ENCODE data around the gene NUBP2.

The NUBP2 gene

DNA sequence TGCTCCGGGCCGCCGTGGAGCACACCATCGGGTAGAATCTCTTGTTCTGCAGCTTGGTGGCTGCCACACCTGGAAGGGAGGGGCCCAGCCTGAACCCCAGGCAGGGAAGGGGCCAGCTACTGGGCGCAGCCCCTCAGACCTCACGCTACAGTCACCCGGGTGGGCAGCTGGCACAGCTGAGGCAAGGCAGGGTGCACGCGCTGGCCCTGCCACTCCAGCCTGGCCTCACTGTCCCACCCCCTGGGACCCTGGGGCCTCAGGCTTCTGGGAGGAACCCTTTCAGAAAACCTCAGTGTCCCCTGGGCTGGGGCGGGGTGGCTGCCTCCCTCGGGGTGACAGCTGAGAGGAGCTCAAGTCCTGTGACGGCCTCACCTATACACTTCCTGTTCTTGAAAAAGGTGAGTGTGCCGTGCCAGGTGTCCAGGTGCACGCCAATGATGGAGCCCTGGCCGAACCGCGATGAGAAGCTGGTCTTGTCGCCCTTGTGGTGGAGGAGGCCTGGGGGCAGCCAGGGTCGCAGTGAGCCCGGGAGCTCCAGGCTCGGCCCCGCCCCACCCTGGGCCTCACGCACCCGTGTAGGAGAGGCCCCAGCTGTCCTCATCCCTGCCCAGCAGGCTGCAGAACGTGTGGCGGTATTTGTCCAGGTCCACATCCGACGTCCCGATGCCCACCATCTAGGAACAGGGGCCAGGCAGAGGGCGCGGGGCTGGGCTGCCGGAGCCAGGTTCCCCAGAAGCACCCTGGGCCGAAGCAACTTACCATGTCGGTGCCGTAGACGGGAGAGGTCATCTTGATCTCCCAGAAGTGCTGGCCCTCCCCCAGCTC, 5.2 kb upstream of the NUBP2 start:
- no peak for ATAC-seq
- TF ChIP-seq, protein P1, sequence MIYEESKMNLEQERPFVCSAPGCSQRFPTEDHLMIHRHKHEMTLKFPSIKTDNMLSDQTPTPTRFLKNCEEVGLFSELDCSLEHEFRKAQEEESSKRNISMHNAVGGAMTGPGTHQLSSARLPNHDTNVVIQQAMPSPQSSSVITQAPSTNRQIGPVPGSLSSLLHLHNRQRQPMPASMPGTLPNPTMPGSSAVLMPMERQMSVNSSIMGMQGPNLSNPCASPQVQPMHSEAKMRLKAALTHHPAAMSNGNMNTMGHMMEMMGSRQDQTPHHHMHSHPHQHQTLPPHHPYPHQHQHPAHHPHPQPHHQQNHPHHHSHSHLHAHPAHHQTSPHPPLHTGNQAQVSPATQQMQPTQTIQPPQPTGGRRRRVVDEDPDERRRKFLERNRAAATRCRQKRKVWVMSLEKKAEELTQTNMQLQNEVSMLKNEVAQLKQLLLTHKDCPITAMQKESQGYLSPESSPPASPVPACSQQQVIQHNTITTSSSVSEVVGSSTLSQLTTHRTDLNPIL (CRISPR knock-in tag; IDR thresholded peaks at IDR 0.05; ENCODE audit: low read depth), result no peak
- no peak for TF ChIP-seq ZNF70 (CRISPR knock-in tag; IDR thresholded peaks at IDR 0.05)
- TF ChIP-seq ARNTL (CRISPR knock-in tag; IDR thresholded peaks at IDR 0.05; ENCODE audit: borderline replicate concordance, low read depth), result no peak
- TF ChIP-seq ZFP3 (CRISPR knock-in tag; IDR thresholded peaks at IDR 0.05), result no peak

DNA sequence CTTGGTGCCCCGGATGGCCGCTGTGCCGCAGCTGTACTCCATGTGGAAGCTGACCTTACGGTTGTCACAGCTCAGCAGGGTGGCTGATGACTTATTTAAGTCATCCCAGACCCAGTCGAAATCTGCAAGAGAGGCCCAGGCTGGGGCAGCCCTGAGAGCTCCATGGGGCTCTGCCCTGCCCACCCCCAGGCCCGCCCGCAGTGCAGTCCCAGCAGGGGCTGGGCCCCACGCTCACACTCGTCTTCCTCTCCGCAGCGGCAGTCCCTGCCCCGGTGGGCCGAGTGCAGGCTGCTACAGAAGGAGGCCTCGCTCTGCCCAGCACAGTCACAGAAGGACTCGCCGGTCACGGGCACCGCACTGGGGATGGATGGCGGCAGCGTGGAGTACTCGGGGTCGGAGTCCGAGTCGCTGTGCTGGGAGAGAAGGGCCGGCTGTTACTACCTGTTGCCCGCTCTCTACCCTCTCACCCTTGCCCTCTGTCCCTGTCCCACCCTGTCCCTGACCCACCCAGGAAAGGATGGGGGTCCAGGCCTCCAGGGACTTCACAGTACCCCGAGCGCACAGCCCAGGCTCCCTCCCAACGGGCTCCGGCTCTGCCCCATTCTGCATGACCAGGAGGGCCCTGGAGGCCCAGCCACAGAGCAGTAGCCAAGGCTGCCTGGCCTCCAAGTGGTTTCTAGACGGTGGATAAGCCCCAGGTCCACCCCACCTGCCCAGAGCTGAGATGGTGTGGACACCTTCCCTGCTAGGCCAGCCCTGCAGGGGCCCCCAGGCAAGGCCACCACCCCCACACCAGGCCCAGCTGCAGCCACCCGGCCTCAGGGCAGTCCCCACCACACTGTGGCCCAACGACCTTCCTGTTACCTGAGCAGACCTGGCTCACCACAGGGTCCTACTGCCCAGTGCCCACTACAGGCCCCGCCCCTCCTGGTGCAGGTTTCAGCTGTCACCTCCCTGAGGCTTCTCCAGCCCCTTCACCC, 4.3 kb upstream of the NUBP2 start:
- no peak for ATAC-seq
- no peak for TF ChIP-seq ZC3H10 (CRISPR knock-in tag; IDR thresholded peaks at IDR 0.05)
- TF ChIP-seq ZNF70 (CRISPR knock-in tag; IDR thresholded peaks at IDR 0.05), result no peak
- TF ChIP-seq CSDC2 (CRISPR knock-in tag; IDR thresholded peaks at IDR 0.05), result no peak
- TF ChIP-seq, protein P2, sequence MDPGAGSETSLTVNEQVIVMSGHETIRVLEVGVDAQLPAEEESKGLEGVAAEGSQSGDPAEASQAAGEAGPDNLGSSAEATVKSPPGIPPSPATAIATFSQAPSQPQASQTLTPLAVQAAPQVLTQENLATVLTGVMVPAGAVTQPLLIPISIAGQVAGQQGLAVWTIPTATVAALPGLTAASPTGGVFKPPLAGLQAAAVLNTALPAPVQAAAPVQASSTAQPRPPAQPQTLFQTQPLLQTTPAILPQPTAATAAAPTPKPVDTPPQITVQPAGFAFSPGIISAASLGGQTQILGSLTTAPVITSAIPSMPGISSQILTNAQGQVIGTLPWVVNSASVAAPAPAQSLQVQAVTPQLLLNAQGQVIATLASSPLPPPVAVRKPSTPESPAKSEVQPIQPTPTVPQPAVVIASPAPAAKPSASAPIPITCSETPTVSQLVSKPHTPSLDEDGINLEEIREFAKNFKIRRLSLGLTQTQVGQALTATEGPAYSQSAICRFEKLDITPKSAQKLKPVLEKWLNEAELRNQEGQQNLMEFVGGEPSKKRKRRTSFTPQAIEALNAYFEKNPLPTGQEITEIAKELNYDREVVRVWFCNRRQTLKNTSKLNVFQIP (CRISPR knock-in tag; IDR thresholded peaks at IDR 0.05; ENCODE audit: borderline replicate concordance, low read depth), result no peak
- TF ChIP-seq, protein P3, sequence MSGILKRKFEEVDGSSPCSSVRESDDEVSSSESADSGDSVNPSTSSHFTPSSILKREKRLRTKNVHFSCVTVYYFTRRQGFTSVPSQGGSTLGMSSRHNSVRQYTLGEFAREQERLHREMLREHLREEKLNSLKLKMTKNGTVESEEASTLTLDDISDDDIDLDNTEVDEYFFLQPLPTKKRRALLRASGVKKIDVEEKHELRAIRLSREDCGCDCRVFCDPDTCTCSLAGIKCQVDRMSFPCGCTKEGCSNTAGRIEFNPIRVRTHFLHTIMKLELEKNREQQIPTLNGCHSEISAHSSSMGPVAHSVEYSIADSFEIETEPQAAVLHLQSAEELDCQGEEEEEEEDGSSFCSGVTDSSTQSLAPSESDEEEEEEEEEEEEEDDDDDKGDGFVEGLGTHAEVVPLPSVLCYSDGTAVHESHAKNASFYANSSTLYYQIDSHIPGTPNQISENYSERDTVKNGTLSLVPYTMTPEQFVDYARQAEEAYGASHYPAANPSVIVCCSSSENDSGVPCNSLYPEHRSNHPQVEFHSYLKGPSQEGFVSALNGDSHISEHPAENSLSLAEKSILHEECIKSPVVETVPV (CRISPR knock-in tag; IDR thresholded peaks at IDR 0.05), result no peak
- TF ChIP-seq ZNF565 (CRISPR knock-in tag; conservative IDR thresholded peaks at IDR 0.05; ENCODE audit: low read depth), result no peak
- TF ChIP-seq RARB (CRISPR knock-in tag; IDR thresholded peaks at IDR 0.05), result no peak
- TF ChIP-seq PPARA (CRISPR knock-in tag; IDR thresholded peaks at IDR 0.05; ENCODE audit: borderline replicate concordance), result no peak
- TF ChIP-seq ZFP30 (CRISPR knock-in tag; IDR thresholded peaks at IDR 0.05), result no peak
- no peak for TF ChIP-seq ESRRG (CRISPR knock-in tag; IDR thresholded peaks at IDR 0.05)
- TF ChIP-seq, protein P4, sequence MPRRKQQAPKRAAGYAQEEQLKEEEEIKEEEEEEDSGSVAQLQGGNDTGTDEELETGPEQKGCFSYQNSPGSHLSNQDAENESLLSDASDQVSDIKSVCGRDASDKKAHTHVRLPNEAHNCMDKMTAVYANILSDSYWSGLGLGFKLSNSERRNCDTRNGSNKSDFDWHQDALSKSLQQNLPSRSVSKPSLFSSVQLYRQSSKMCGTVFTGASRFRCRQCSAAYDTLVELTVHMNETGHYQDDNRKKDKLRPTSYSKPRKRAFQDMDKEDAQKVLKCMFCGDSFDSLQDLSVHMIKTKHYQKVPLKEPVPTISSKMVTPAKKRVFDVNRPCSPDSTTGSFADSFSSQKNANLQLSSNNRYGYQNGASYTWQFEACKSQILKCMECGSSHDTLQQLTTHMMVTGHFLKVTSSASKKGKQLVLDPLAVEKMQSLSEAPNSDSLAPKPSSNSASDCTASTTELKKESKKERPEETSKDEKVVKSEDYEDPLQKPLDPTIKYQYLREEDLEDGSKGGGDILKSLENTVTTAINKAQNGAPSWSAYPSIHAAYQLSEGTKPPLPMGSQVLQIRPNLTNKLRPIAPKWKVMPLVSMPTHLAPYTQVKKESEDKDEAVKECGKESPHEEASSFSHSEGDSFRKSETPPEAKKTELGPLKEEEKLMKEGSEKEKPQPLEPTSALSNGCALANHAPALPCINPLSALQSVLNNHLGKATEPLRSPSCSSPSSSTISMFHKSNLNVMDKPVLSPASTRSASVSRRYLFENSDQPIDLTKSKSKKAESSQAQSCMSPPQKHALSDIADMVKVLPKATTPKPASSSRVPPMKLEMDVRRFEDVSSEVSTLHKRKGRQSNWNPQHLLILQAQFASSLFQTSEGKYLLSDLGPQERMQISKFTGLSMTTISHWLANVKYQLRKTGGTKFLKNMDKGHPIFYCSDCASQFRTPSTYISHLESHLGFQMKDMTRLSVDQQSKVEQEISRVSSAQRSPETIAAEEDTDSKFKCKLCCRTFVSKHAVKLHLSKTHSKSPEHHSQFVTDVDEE (CRISPR knock-in tag; IDR thresholded peaks at IDR 0.05), result no peak
- TF ChIP-seq GLIS3 (CRISPR knock-in tag; IDR thresholded peaks at IDR 0.05), result no peak
- no peak for TF ChIP-seq BACH2 (CRISPR knock-in tag; IDR thresholded peaks at IDR 0.05; ENCODE audit: borderline replicate concordance)
- TF ChIP-seq SNAI2 (CRISPR knock-in tag; IDR thresholded peaks at IDR 0.05), result no peak
- no peak for TF ChIP-seq ZFP3 (CRISPR knock-in tag; IDR thresholded peaks at IDR 0.05)
- no peak for TF ChIP-seq ISL1 (CRISPR knock-in tag; IDR thresholded peaks at IDR 0.05)

DNA sequence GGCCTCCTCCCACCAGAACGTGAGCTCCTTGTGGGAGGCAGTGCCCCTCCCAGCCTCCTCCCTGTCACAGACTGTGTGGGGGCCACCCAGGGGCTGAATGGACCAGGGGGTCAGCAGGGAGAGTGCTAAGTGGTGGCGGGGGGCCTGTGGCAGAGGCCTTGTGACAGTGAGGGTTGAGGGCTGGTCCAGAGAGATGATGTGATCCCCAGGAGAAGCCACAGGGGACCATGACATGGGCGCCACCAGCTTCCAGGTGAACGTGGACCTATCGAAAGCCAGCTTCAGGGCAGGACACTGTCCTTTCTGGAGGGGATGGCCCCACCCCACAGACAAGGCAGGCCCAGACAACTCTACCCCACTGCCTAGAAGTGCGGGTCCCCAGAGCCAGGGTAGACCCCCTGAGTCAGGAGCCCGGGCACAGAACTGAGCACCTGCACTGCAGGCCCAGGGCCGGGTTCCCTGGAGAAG, 3.5 kb upstream of the NUBP2 start:
- no peak for ATAC-seq
- TF ChIP-seq ZFP30 (CRISPR knock-in tag; IDR thresholded peaks at IDR 0.05), result no peak
- TF ChIP-seq GLIS3 (CRISPR knock-in tag; IDR thresholded peaks at IDR 0.05), result no peak
- TF ChIP-seq, protein P1 (CRISPR knock-in tag; IDR thresholded peaks at IDR 0.05; ENCODE audit: low read depth), result no peak
- TF ChIP-seq, protein P4 (CRISPR knock-in tag; IDR thresholded peaks at IDR 0.05), result no peak
- TF ChIP-seq ARNTL (CRISPR knock-in tag; IDR thresholded peaks at IDR 0.05; ENCODE audit: borderline replicate concordance, low read depth), result no peak
- TF ChIP-seq PPARA (CRISPR knock-in tag; IDR thresholded peaks at IDR 0.05; ENCODE audit: borderline replicate concordance), result no peak
- no peak for TF ChIP-seq RARB (CRISPR knock-in tag; IDR thresholded peaks at IDR 0.05)
- no peak for TF ChIP-seq ZNF565 (CRISPR knock-in tag; conservative IDR thresholded peaks at IDR 0.05; ENCODE audit: low read depth)
- TF ChIP-seq, protein P5, sequence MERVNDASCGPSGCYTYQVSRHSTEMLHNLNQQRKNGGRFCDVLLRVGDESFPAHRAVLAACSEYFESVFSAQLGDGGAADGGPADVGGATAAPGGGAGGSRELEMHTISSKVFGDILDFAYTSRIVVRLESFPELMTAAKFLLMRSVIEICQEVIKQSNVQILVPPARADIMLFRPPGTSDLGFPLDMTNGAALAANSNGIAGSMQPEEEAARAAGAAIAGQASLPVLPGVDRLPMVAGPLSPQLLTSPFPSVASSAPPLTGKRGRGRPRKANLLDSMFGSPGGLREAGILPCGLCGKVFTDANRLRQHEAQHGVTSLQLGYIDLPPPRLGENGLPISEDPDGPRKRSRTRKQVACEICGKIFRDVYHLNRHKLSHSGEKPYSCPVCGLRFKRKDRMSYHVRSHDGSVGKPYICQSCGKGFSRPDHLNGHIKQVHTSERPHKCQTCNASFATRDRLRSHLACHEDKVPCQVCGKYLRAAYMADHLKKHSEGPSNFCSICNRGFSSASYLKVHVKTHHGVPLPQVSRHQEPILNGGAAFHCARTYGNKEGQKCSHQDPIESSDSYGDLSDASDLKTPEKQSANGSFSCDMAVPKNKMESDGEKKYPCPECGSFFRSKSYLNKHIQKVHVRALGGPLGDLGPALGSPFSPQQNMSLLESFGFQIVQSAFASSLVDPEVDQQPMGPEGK (CRISPR knock-in tag; IDR thresholded peaks at IDR 0.05; ENCODE audit: borderline replicate concordance), result no peak
- TF ChIP-seq OSR1 (CRISPR knock-in tag; IDR thresholded peaks at IDR 0.05), result no peak
